ENCODE results near the gene RHEB. TPM values are rescaled to one million over a fixed set of nuclear protein-coding genes. Genes with fewer than 3 reads are reported as not detected.
A peak's percentile ranks its signal among the peaks of the same experiment; 100 is the strongest.

The RHEB gene
- total and polyA plus RNA-seq, 7 donors = 98.0 to 248 (median 167) TPM

GRCh38 chr7:151505836-151506468, 13.7 kb downstream of the RHEB start:
- no peaks in the 10 kb centered on the region for H3K36me3 ChIP-seq (ENCODE audit: insufficient read depth in 1 of 2, low read depth in 1 of 2)
- 93 to 97% (median 96%) methylated on average over 4 of the region's 4 CpGs for WGBS, 3 donors
- peak overlapping the region; percentile 79 for H3K27ac ChIP-seq
- ATAC-seq (no peak), DNase-seq (no peak)
- TF ChIP-seq CTCF (IDR thresholded peaks at IDR 0.05) = no peak
- H3K9me3 ChIP-seq = no peaks in the 10 kb centered on the region
- H3K27me3 ChIP-seq (ENCODE audit: insufficient read depth in 3 of 3, low read length in 2 of 3) = no peaks in the 10 kb centered on the region
- intact Hi-C loops (cut with DNase I) = no loop called here
- H3K4me1 ChIP-seq = peaks cover 83% of the 10 kb centered on the region
- no peak overlapping the region for H3K4me3 ChIP-seq

- no peak for TF ChIP-seq CTCF (IDR thresholded peaks at IDR 0.05)
- Histone ChIP-seq H3K4me3 (no peak overlapping the region), H3K27me3 (ENCODE audit: insufficient read depth in 3 of 3, low read length in 2 of 3) (no peaks in the 10 kb centered on the region), H3K9me3 (no peaks in the 10 kb centered on the region), H3K27ac (peak overlapping the region; percentile 79), H3K4me1 (peaks cover 81% of the 10 kb centered on the region), H3K36me3 (ENCODE audit: insufficient read depth in 1 of 2, low read depth in 1 of 2) (no peaks in the 10 kb centered on the region)
- 91 to 99% (median 94%) methylated on average over 2 of the region's 2 CpGs for WGBS, 3 donors
- ATAC-seq (no peak), DNase-seq (no peak)
- intact Hi-C loops (cut with DNase I) = no loop called here
These were observed 14.3 kb downstream of the RHEB start for GRCh38 chr7:151505433-151505832.

- 86 to 94% (median 91%) methylated on average over 4 of the region's 4 CpGs for WGBS, 3 donors
- Histone ChIP-seq H3K4me1 (peaks cover 80% of the 10 kb centered on the region), H3K36me3 (ENCODE audit: insufficient read depth in 1 of 2, low read depth in 1 of 2) (no peaks in the 10 kb centered on the region), H3K27ac (peak overlapping the region; percentile 79), H3K4me3 (no peak overlapping the region), H3K9me3 (no peaks in the 10 kb centered on the region), H3K27me3 (ENCODE audit: insufficient read depth in 3 of 3, low read length in 2 of 3) (no peaks in the 10 kb centered on the region)
- no peak for TF ChIP-seq CTCF (IDR thresholded peaks at IDR 0.05)
- ATAC-seq = no peak
- intact Hi-C loops (cut with DNase I) = loop anchor here (5.0 kb wide), 2 partner anchors 38 to 43 kb away; no protein-coding TSS in a partner anchor
- no peak for DNase-seq
These were observed 14.9 kb downstream of the RHEB start for GRCh38 chr7:151504715-151505326.

GRCh38 chr7:151503902-151504714, 15.6 kb downstream of the RHEB start:
- TF ChIP-seq CTCF (IDR thresholded peaks at IDR 0.05) = no peak
- Histone ChIP-seq H3K4me3 (no peak overlapping the region), H3K36me3 (ENCODE audit: insufficient read depth in 1 of 2, low read depth in 1 of 2) (no peaks in the 10 kb centered on the region), H3K27me3 (ENCODE audit: insufficient read depth in 3 of 3, low read length in 2 of 3) (no peaks in the 10 kb centered on the region), H3K9me3 (no peaks in the 10 kb centered on the region), H3K27ac (peak overlapping the region; percentile 79), H3K4me1 (peaks cover 80% of the 10 kb centered on the region)
- intact Hi-C loops (cut with DNase I) = loop anchor here (5.0 kb wide), 2 partner anchors 37 to 42 kb away; no protein-coding TSS in a partner anchor
- ATAC-seq (peak; percentile 86 to 96 (median 90)), DNase-seq (peak in 1 of 2 donors; percentile 32)
- 59 to 75% (median 64%) methylated on average over 7 of the region's 7 CpGs for WGBS, 3 donors
